PC-9 (cell line): Measurements from ENCODE around the gene WRNIP1. TPM values are rescaled to one million over a fixed set of nuclear protein-coding genes. Genes with fewer than 3 reads are reported as not detected.

Experiments used
- BruUV-seq: library from RNA; stranded (reverse); fragments of 400-500 nt; replicated peaks from 2 replicates; lab custom pipeline; 2021; lab: Mats Ljungman, UMichigan
- CTCF ChIA-PET: fragments of 300-600 bp; sonication (Branson Sonifier 250); formaldehyde crosslinking; loops from one replicate; lab custom pipeline; 2022; ENCODE audit warnings: antibody characterized with exemption; lab: Charles Lee
- POLR2A ChIA-PET: fragments of 300-600 bp; sonication (Branson Sonifier 250); formaldehyde crosslinking; loops from one replicate; lab custom pipeline; 2022; ENCODE audit warnings: antibody characterized with exemption; ENCODE audit not compliant: unreplicated experiment; lab: Charles Lee
- DNase-seq, 2 experiments: peaks; one replicate each; pipeline versions ENCODE4 v3.0.0 to v3.0.0-alpha.2; 2015 to 2022; ENCODE audit warnings: mixed read lengths in 1 of 2
- H2AFZ ChIP-seq: fragments of 200-600 bp; sonication (generic); 2 replicates; pipeline ENCODE4 v1.8.1; 2017; ENCODE audit warnings: antibody characterized with exemption
- H3F3A ChIP-seq: fragments of 200-600 bp; sonication (generic); 2 replicates; pipeline ENCODE4 v1.8.1; 2017; ENCODE audit warnings: antibody characterized with exemption, mild to moderate bottlenecking, low read depth; ENCODE audit not compliant: insufficient read depth
- H3K27ac ChIP-seq: fragments of 200-600 bp; sonication (generic); 2 replicates; pipeline ENCODE4 v1.6.1; 2016; ENCODE audit warnings: mixed run types
- H3K27me3 ChIP-seq: fragments of 200-600 bp; sonication (generic); 2 replicates; pipeline ENCODE4 v1.6.1; 2016; ENCODE audit warnings: low read depth, mixed run types; ENCODE audit not compliant: insufficient read depth
- H3K36me3 ChIP-seq: fragments of 200-600 bp; sonication (generic); 2 replicates; pipeline ENCODE4 v1.6.1; 2016; ENCODE audit warnings: low read depth, mixed run types
- H3K4me1 ChIP-seq: fragments of 200-600 bp; sonication (generic); replicated peaks from 2 replicates; pipeline ENCODE4 v1.6.1; 2016; ENCODE audit warnings: mixed run types; ENCODE audit not compliant: insufficient read depth
- H3K4me2 ChIP-seq: fragments of 200-600 bp; sonication (generic); 2 replicates; pipeline ENCODE4 v1.6.1; 2017; ENCODE audit warnings: mixed run types
- H3K4me3 ChIP-seq: fragments of 200-600 bp; sonication (generic); 2 replicates; pipeline ENCODE4 v1.6.1; 2016; ENCODE audit warnings: mixed run types
- H3K79me2 ChIP-seq: fragments of 200-600 bp; sonication (generic); 2 replicates; pipeline ENCODE4 v1.6.1; 2017; ENCODE audit warnings: low read depth, mixed run types
- H3K9me2 ChIP-seq: fragments of 200-600 bp; sonication (generic); 2 replicates; pipeline ENCODE4 v1.8.1; 2017; ENCODE audit warnings: mild to moderate bottlenecking; ENCODE audit not compliant: insufficient read depth
- H3K9me3 ChIP-seq: fragments of 200-600 bp; sonication (generic); 2 replicates; pipeline ENCODE4 v1.8.1; 2016; ENCODE audit warnings: low read depth; ENCODE audit not compliant: insufficient read depth
- H4K20me1 ChIP-seq: fragments of 200-600 bp; sonication (generic); 2 replicates; pipeline ENCODE4 v1.8.1; 2017; ENCODE audit not compliant: insufficient read depth
- CTCF ChIP-seq: fragments of 200-600 bp; sonication (generic); conservative IDR thresholded peaks from 2 replicates; pipeline ENCODE4 v1.6.1; 2017; ENCODE audit warnings: mixed run types, antibody characterized with exemption, mild to moderate bottlenecking, moderate library complexity
- EZH2 ChIP-seq: fragments of 200-600 bp; sonication (generic); IDR thresholded peaks from 2 replicates; pipeline ENCODE4 v1.8.0; 2017; ENCODE audit warnings: antibody characterized with exemption, low read depth
- intact Hi-C: fragments of 100-400 bp; cut with micrococcal nuclease; formaldehyde crosslinking; loops from one replicate; pipeline ENCODE4 v1.10.0; 2022; ENCODE audit not compliant: unreplicated experiment
- total RNA-seq: library from RNA; stranded (reverse); gene quantifications from 2 replicates; pipeline ENCODE4 v1.2.3, GENCODE V29; 2021

The WRNIP1 gene
- total RNA-seq, 1 experiment from 2014 or later, result 61.4 TPM

GRCh38 chr6:2795162-2795561, 30.0 kb downstream of the WRNIP1 start:
- TF ChIP-seq CTCF (no peak), EZH2 (no peak)
- no peak overlapping the region for H2AFZ ChIP-seq
- intact Hi-C loops, result loop anchor here (10.0 kb wide), 1 partner anchor 260 kb away; no protein-coding TSS in a partner anchor
- no peak for DNase-seq
- H3K4me2 ChIP-seq, result no peak overlapping the region
- H3K4me1 ChIP-seq, result peaks cover 4% of the 10 kb centered on the region; the same call in 1 of the 2 replicates
- POLR2A ChIA-PET, result no interaction called here
- peaks cover 22% of the 10 kb centered on the region; the same call in 1 of the 2 replicates for H3F3A ChIP-seq
- no peaks in the 10 kb centered on the region for H3K36me3 ChIP-seq
- H3K4me3 ChIP-seq, result no peak overlapping the region
- H3K27me3 ChIP-seq, result no peaks in the 10 kb centered on the region
- no peak overlapping the region for H3K27ac ChIP-seq
- no peaks in the 10 kb centered on the region for H3K9me2 ChIP-seq
- BruUV-seq, result no TSS peak
- H3K79me2 ChIP-seq, result 0 out of 2 replicates have a peak, but pooled peaks cover 8% of the 10 kb centered on the region
- no peaks in the 10 kb centered on the region for H4K20me1 ChIP-seq
- no peaks in the 10 kb centered on the region for H3K9me3 ChIP-seq
- CTCF ChIA-PET, result no interaction called here

GRCh38 chr6:2795956-2796355, 30.8 kb downstream of the WRNIP1 start:
- H3K79me2 ChIP-seq, result 0 out of 2 replicates have a peak, but pooled peaks cover 8% of the 10 kb centered on the region
- H3K4me3 ChIP-seq, result no peak overlapping the region
- no peak overlapping the region for H3K27ac ChIP-seq
- no peaks in the 10 kb centered on the region for H3K36me3 ChIP-seq
- no peaks in the 10 kb centered on the region for H3K9me2 ChIP-seq
- no peak overlapping the region for H3K4me2 ChIP-seq
- H3K4me1 ChIP-seq, result peaks cover 4% of the 10 kb centered on the region; the same call in 1 of the 2 replicates
- no peaks in the 10 kb centered on the region for H4K20me1 ChIP-seq
- BruUV-seq, result no TSS peak
- H3F3A ChIP-seq, result peaks cover 14% of the 10 kb centered on the region; the same call in 1 of the 2 replicates
- TF ChIP-seq CTCF, result no peak
- no peak for TF ChIP-seq EZH2
- no peak for DNase-seq
- no peaks in the 10 kb centered on the region for H3K9me3 ChIP-seq
- H2AFZ ChIP-seq, result no peak overlapping the region
- intact Hi-C loops, result loop anchor here (10.0 kb wide), 1 partner anchor 259 kb away; no protein-coding TSS in a partner anchor
- POLR2A ChIA-PET, result no interaction called here
- CTCF ChIA-PET, result no interaction called here
- H3K27me3 ChIP-seq, result no peaks in the 10 kb centered on the region

GRCh38 chr6:2796861-2797260, 31.7 kb downstream of the WRNIP1 start:
- Histone ChIP-seq H4K20me1 (no peaks in the 10 kb centered on the region), H3F3A (peaks cover 14% of the 10 kb centered on the region; the same call in 1 of the 2 replicates), H3K9me3 (no peaks in the 10 kb centered on the region), H3K4me2 (no peak overlapping the region), H3K27ac (no peak overlapping the region), H3K27me3 (no peaks in the 10 kb centered on the region), H3K79me2 (0 out of 2 replicates have a peak, but pooled peaks cover 8% of the 10 kb centered on the region), H2AFZ (no peak overlapping the region), H3K9me2 (no peaks in the 10 kb centered on the region), H3K4me1 (peaks cover 4% of the 10 kb centered on the region; the same call in 1 of the 2 replicates), H3K4me3 (no peak overlapping the region), H3K36me3 (no peaks in the 10 kb centered on the region)
- ChIA-PET CTCF (no interaction called here), POLR2A (no interaction called here)
- DNase-seq, result no peak
- TF ChIP-seq CTCF (no peak), EZH2 (no peak)
- no TSS peak for BruUV-seq
- intact Hi-C loops, result loop anchor here (10.0 kb wide), 1 partner anchor 258 kb away; no protein-coding TSS in a partner anchor
